Endometrial microvascular endothelial cells (primary cell): ENCODE data around the gene ZSCAN2. TPM values are rescaled to one million over a fixed set of nuclear protein-coding genes. Genes with fewer than 3 reads are reported as not detected.

Experiments
- in situ Hi-C: cut with HindIII; loops from 2 replicates; pipeline ENCODE4 v1.10.0; 2017; ENCODE audit warnings: low sequenced_read_pairs, low pct_unique_long_range_greater_than_20kb; ENCODE audit errors: inconsistent ontology term
- total RNA-seq: library from RNA; depleted of rRNA; stranded (reverse); fragments of >200 nt; gene quantifications from one replicate; pipeline ENCODE4 v1.2.3, GENCODE V29; 2015; ENCODE audit errors: inconsistent ontology term

ZSCAN2 gene
- total RNA-seq, 1 donor from 2014 or later = 2.6 TPM

GRCh38 chr15:84658080-84658787, 57.4 kb downstream of the ZSCAN2 start, which contains the start of gene NMB:
Gene NMB (minus strand): TSS chr15:84658199. CDS start chr15:84658152, 47 bp downstream.
- in situ Hi-C loops = no loop called here

- in situ Hi-C loops = no loop called here
Observed at GRCh38 chr15:84658788-84659411, 58.1 kb downstream of the ZSCAN2 start.

- in situ Hi-C loops = no loop called here
Observed at GRCh38 chr15:84659904-84660781, 59.3 kb downstream of the ZSCAN2 start.

GRCh38 chr15:84661001-84661400, 60.2 kb downstream of the ZSCAN2 start:
- in situ Hi-C loops = no loop called here

GRCh38 chr15:84666373-84666772, 65.6 kb downstream of the ZSCAN2 start:
- in situ Hi-C loops = no loop called here

- in situ Hi-C loops = no loop called here
Observed at GRCh38 chr15:84668221-84668982, 67.6 kb downstream of the ZSCAN2 start.

- in situ Hi-C loops = no loop called here
Observed at GRCh38 chr15:84669726-84670125, 68.9 kb downstream of the ZSCAN2 start.

- in situ Hi-C loops = no loop called here
Observed at GRCh38 chr15:84671211-84671610, 70.4 kb downstream of the ZSCAN2 start.

Other genes with a start within 250 kb of the ZSCAN2 start
- 17.2 TPM for gene WDR73, start 53.3 kb downstream of the ZSCAN2 start, total RNA-seq
- 5.6 TPM for gene NMB, start 57.2 kb downstream of the ZSCAN2 start, total RNA-seq
- 211 TPM for gene SEC11A, start 115.1 kb downstream of the ZSCAN2 start, total RNA-seq
- 13.6 TPM for gene ZNF592, start 147.6 kb downstream of the ZSCAN2 start, total RNA-seq
- 7.2 TPM for gene ALPK3, start 216.3 kb downstream of the ZSCAN2 start, total RNA-seq